GM23338 (cell line): Measurements from ENCODE around the gene TTLL9. TPM values are rescaled to one million over a fixed set of nuclear protein-coding genes. Genes with fewer than 3 reads are reported as not detected.

Experiments used
- CREB1 ChIP-seq: fragments of 250-450 bp; sonication (Bioruptor Pico); IDR thresholded peaks from 2 replicates; pipeline ENCODE4 v1.5.0; 2020; ENCODE audit warnings: low read depth, mild to moderate bottlenecking, moderate library complexity
- EZH2 ChIP-seq: fragments of 200-600 bp; sonication (generic); IDR thresholded peaks from one replicate; pipeline ENCODE4 v1.8.0; 2017; ENCODE audit warnings: antibody characterized with exemption, mild to moderate bottlenecking, low read depth; ENCODE audit not compliant: unreplicated experiment
- EZH2phosphoT487 ChIP-seq: fragments of 200-600 bp; sonication (generic); IDR thresholded peaks from one replicate; pipeline ENCODE4 v1.8.1; 2018; ENCODE audit warnings: antibody characterized with exemption; ENCODE audit not compliant: unreplicated experiment
- JUNB ChIP-seq: IDR thresholded peaks from one replicate; pipeline ENCODE4 v1.6.1; 2016; ENCODE audit warnings: antibody characterized with exemption; ENCODE audit not compliant: unreplicated experiment
- NANOG ChIP-seq: IDR thresholded peaks from 2 replicates; pipeline ENCODE4 v1.6.1; 2016; ENCODE audit warnings: antibody characterized with exemption, borderline replicate concordance
- STAT1 ChIP-seq: IDR thresholded peaks from one replicate; pipeline ENCODE4 v1.6.1; 2016; ENCODE audit warnings: antibody characterized with exemption; ENCODE audit not compliant: unreplicated experiment
- ZNF114 ChIP-seq: fragments of 250-450 bp; sonication (Bioruptor Pico); IDR thresholded peaks from 2 replicates; pipeline ENCODE4 v1.5.0; 2020; ENCODE audit warnings: mild to moderate bottlenecking, moderate library complexity
- polyA plus RNA-seq: library from polyadenylated mRNA; unstranded; fragments of >200 nt; fragmentation: Nextera tagmentation; extraction: Ambion mirVana; gene quantifications from 2 replicates; pipeline ENCODE4 v1.2.1, GENCODE V29; 2016
- total RNA-seq: library from RNA; depleted of rRNA; stranded (reverse); fragments of >200 nt; shearing (Covaris generic); gene quantifications from 2 replicates; pipeline ENCODE4 v1.2.3, GENCODE V29; 2014
- TF ChIP-seq, protein P1 (sequence below): fragments of 250-450 bp; sonication (Bioruptor Pico); IDR thresholded peaks from 2 replicates; pipeline ENCODE4 v1.5.0; 2020; ENCODE audit warnings: mild to moderate bottlenecking, moderate library complexity
- TF ChIP-seq, protein P2 (sequence below), 2 experiments: fragments of 200-600 bp in 1 of 2; sonication (generic) in 1 of 2; conservative IDR thresholded peaks; 2 replicates each; pipeline versions ENCODE4 v1.5.1 to v1.6.1; 2016 to 2017; ENCODE audit warnings: antibody characterized with exemption in 2 of 2, low read depth in 2 of 2, mild to moderate bottlenecking in 2 of 2, moderate library complexity in 1 of 2
- TF ChIP-seq, protein P3 (sequence below): IDR thresholded peaks from one replicate; pipeline ENCODE4 v1.6.1; 2018; ENCODE audit warnings: antibody characterized with exemption; ENCODE audit not compliant: unreplicated experiment

Gene TTLL9
- total and polyA plus RNA-seq, 2 experiments from 2014 or later, result not detected

DNA sequence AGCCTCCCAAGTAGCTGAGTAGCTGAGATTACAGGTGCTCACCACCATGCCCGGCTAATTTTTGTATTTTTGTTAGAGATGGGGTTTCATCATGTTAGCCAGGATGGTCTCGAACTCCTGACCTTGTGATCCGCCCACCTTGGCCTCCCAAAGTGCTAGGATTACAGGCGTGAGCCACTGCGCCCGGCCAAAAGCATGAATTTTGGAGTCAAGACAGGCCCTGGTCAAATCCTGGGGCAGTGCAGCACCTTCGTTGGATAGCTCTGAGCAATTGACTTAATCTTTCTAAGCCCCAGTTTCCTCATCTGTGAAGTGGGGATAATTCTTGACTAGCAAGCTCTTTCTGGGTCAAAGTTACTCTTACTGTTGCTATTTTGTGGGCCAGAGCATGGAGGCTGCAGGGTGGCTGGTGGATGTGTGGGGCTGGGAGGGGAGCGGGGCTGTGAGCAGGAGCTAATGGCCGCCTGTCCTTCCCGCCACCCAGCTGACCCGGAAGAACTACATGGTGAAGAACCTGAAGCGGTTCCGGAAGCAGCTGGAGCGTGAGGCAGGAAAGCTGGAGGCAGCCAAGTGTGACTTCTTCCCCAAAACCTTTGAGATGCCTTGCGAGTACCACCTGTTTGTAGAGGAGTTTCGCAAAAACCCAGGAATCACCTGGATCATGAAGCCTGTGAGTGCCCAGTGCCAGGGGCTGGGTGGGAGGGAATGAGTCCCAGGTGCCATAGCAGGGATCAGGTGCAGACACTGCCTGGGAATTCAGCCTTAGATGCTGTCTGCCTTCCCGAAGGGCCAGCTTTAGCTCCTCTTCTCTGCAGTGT, 39.0 kb downstream of the TTLL9 start (continued):
- TF ChIP-seq, protein P1, sequence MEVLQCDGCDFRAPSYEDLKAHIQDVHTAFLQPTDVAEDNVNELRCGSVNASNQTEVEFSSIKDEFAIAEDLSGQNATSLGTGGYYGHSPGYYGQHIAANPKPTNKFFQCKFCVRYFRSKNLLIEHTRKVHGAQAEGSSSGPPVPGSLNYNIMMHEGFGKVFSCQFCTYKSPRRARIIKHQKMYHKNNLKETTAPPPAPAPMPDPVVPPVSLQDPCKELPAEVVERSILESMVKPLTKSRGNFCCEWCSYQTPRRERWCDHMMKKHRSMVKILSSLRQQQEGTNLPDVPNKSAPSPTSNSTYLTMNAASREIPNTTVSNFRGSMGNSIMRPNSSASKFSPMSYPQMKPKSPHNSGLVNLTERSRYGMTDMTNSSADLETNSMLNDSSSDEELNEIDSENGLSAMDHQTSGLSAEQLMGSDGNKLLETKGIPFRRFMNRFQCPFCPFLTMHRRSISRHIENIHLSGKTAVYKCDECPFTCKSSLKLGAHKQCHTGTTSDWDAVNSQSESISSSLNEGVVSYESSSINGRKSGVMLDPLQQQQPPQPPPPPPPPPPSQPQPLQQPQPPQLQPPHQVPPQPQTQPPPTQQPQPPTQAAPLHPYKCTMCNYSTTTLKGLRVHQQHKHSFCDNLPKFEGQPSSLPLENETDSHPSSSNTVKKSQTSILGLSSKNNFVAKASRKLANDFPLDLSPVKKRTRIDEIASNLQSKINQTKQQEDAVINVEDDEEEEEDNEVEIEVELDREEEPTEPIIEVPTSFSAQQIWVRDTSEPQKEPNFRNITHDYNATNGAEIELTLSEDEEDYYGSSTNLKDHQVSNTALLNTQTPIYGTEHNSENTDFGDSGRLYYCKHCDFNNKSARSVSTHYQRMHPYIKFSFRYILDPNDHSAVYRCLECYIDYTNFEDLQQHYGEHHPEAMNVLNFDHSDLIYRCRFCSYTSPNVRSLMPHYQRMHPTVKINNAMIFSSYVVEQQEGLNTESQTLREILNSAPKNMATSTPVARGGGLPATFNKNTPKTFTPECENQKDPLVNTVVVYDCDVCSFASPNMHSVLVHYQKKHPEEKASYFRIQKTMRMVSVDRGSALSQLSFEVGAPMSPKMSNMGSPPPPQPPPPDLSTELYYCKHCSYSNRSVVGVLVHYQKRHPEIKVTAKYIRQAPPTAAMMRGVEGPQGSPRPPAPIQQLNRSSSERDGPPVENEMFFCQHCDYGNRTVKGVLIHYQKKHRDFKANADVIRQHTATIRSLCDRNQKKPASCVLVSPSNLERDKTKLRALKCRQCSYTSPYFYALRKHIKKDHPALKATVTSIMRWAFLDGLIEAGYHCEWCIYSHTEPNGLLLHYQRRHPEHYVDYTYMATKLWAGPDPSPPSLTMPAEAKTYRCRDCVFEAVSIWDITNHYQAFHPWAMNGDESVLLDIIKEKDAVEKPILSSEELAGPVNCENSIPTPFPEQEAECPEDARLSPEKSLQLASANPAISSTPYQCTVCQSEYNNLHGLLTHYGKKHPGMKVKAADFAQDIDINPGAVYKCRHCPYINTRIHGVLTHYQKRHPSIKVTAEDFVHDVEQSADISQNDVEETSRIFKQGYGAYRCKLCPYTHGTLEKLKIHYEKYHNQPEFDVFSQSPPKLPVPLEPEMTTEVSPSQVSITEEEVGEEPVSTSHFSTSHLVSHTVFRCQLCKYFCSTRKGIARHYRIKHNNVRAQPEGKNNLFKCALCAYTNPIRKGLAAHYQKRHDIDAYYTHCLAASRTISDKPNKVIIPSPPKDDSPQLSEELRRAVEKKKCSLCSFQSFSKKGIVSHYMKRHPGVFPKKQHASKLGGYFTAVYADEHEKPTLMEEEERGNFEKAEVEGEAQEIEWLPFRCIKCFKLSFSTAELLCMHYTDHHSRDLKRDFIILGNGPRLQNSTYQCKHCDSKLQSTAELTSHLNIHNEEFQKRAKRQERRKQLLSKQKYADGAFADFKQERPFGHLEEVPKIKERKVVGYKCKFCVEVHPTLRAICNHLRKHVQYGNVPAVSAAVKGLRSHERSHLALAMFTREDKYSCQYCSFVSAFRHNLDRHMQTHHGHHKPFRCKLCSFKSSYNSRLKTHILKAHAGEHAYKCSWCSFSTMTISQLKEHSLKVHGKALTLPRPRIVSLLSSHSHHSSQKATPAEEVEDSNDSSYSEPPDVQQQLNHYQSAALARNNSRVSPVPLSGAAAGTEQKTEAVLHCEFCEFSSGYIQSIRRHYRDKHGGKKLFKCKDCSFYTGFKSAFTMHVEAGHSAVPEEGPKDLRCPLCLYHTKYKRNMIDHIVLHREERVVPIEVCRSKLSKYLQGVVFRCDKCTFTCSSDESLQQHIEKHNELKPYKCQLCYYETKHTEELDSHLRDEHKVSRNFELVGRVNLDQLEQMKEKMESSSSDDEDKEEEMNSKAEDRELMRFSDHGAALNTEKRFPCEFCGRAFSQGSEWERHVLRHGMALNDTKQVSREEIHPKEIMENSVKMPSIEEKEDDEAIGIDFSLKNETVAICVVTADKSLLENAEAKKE (CRISPR knock-in tag), result no peak
- no peak for TF ChIP-seq ZNF114
- TF ChIP-seq, protein P2, sequence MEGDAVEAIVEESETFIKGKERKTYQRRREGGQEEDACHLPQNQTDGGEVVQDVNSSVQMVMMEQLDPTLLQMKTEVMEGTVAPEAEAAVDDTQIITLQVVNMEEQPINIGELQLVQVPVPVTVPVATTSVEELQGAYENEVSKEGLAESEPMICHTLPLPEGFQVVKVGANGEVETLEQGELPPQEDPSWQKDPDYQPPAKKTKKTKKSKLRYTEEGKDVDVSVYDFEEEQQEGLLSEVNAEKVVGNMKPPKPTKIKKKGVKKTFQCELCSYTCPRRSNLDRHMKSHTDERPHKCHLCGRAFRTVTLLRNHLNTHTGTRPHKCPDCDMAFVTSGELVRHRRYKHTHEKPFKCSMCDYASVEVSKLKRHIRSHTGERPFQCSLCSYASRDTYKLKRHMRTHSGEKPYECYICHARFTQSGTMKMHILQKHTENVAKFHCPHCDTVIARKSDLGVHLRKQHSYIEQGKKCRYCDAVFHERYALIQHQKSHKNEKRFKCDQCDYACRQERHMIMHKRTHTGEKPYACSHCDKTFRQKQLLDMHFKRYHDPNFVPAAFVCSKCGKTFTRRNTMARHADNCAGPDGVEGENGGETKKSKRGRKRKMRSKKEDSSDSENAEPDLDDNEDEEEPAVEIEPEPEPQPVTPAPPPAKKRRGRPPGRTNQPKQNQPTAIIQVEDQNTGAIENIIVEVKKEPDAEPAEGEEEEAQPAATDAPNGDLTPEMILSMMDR (conservative IDR thresholded peaks at IDR 0.05; ENCODE audit: low read depth in 2 of 2), result no peak
- no peak for TF ChIP-seq NANOG
- TF ChIP-seq EZH2, result no peak
- TF ChIP-seq JUNB, result no peak
- TF ChIP-seq EZH2phosphoT487, result no peak
- TF ChIP-seq STAT1, result no peak
- TF ChIP-seq, protein P3, sequence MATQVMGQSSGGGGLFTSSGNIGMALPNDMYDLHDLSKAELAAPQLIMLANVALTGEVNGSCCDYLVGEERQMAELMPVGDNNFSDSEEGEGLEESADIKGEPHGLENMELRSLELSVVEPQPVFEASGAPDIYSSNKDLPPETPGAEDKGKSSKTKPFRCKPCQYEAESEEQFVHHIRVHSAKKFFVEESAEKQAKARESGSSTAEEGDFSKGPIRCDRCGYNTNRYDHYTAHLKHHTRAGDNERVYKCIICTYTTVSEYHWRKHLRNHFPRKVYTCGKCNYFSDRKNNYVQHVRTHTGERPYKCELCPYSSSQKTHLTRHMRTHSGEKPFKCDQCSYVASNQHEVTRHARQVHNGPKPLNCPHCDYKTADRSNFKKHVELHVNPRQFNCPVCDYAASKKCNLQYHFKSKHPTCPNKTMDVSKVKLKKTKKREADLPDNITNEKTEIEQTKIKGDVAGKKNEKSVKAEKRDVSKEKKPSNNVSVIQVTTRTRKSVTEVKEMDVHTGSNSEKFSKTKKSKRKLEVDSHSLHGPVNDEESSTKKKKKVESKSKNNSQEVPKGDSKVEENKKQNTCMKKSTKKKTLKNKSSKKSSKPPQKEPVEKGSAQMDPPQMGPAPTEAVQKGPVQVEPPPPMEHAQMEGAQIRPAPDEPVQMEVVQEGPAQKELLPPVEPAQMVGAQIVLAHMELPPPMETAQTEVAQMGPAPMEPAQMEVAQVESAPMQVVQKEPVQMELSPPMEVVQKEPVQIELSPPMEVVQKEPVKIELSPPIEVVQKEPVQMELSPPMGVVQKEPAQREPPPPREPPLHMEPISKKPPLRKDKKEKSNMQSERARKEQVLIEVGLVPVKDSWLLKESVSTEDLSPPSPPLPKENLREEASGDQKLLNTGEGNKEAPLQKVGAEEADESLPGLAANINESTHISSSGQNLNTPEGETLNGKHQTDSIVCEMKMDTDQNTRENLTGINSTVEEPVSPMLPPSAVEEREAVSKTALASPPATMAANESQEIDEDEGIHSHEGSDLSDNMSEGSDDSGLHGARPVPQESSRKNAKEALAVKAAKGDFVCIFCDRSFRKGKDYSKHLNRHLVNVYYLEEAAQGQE, result no peak
- no peak for TF ChIP-seq CREB1
